Mesenchymal stem cell (in vitro differentiated cells and primary cell): Measurements from ENCODE around the gene ESRRB. TPM values are rescaled to one million over a fixed set of nuclear protein-coding genes. Genes with fewer than 3 reads are reported as not detected.
A peak's percentile ranks its signal among the peaks of the same experiment; 100 is the strongest.

ENCODE experiments used
- DNase-seq: peaks from one replicate; pipeline ENCODE4 v3.0.0-alpha.2; 2013
- H2AFZ ChIP-seq: one replicate; pipeline ENCODE4 v1.6.1; 2013; ENCODE audit warnings: low read depth, mild to moderate bottlenecking, control low read depth, inconsistent platforms, low read length, moderate library complexity
- H2AK5ac ChIP-seq: 2 replicates; pipeline ENCODE4 v1.6.1; 2013; ENCODE audit warnings: low read length, moderate library complexity, mild to moderate bottlenecking, inconsistent platforms; ENCODE audit not compliant: severe bottlenecking
- H2BK120ac ChIP-seq: one replicate; pipeline ENCODE4 v1.6.1; 2013; ENCODE audit warnings: low read depth, mild to moderate bottlenecking, inconsistent platforms, low read length, moderate library complexity
- H2BK12ac ChIP-seq, 2 experiments: one replicate each; pipeline ENCODE4 v1.6.1; 2013; ENCODE audit warnings: inconsistent platforms in 2 of 2, low read length in 2 of 2, mild to moderate bottlenecking in 2 of 2, moderate library complexity in 2 of 2, control low read depth in 1 of 2
- H2BK15ac ChIP-seq: one replicate; pipeline ENCODE4 v1.6.1; 2013; ENCODE audit warnings: mild to moderate bottlenecking, low read depth, inconsistent platforms; ENCODE audit not compliant: poor library complexity, severe bottlenecking
- H2BK5ac ChIP-seq: 2 replicates; pipeline ENCODE4 v1.6.1; 2013; ENCODE audit warnings: low read depth, mild to moderate bottlenecking, low read length, control low read depth, inconsistent platforms; ENCODE audit not compliant: poor library complexity, severe bottlenecking
- H3K14ac ChIP-seq, 2 experiments: one replicate each; pipeline ENCODE4 v1.6.1; 2013; ENCODE audit warnings: inconsistent platforms in 2 of 2, low read length in 2 of 2, control low read depth in 1 of 2, mild to moderate bottlenecking in 1 of 2, moderate library complexity in 1 of 2
- H3K18ac ChIP-seq, 2 experiments: one replicate each; pipeline ENCODE4 v1.6.1; 2013; ENCODE audit warnings: inconsistent platforms in 2 of 2, low read length in 2 of 2, control low read depth in 1 of 2, low read depth in 1 of 2, mild to moderate bottlenecking in 1 of 2
- H3K23ac ChIP-seq, 2 experiments: one replicate each; pipeline ENCODE4 v1.6.1; 2013; ENCODE audit warnings: inconsistent platforms in 2 of 2, low read length in 2 of 2, mild to moderate bottlenecking in 2 of 2, moderate library complexity in 2 of 2, control low read depth in 1 of 2
- H3K27ac ChIP-seq: 2 replicates; pipeline ENCODE4 v1.5.1; 2013; ENCODE audit warnings: mild to moderate bottlenecking, moderate library complexity, low read length, control low read depth, inconsistent platforms; ENCODE audit not compliant: poor library complexity, severe bottlenecking
- H3K27me3 ChIP-seq, 2 experiments: 2 replicates each; pipeline versions ENCODE4 v1.6.1 to v1.7.0; 2013; ENCODE audit warnings: low read length in 2 of 2, mild to moderate bottlenecking in 2 of 2, moderate library complexity in 2 of 2, control low read depth in 1 of 2, inconsistent platforms in 1 of 2; ENCODE audit not compliant: control insufficient read depth in 1 of 2, insufficient read depth in 1 of 2
- H3K36me3 ChIP-seq, 2 experiments: 2 replicates each; pipeline versions ENCODE4 v1.6.1 to v1.7.0; 2013; ENCODE audit warnings: low read length in 2 of 2, control low read depth in 1 of 2, inconsistent platforms in 1 of 2, low read depth in 1 of 2, mild to moderate bottlenecking in 1 of 2; ENCODE audit not compliant: insufficient read depth in 2 of 2, control insufficient read depth in 1 of 2
- H3K4ac ChIP-seq, 2 experiments: one replicate each; pipeline ENCODE4 v1.6.1; 2013; ENCODE audit warnings: inconsistent platforms in 2 of 2, low read length in 2 of 2, mild to moderate bottlenecking in 2 of 2, moderate library complexity in 2 of 2, control low read depth in 1 of 2, low read depth in 1 of 2
- H3K4me1 ChIP-seq: 2 replicates; pipeline ENCODE4 v1.6.1; 2013; ENCODE audit warnings: low read depth, low read length, control low read depth; ENCODE audit not compliant: control insufficient read depth, insufficient read depth
- H3K4me2 ChIP-seq: 2 replicates; pipeline ENCODE4 v1.6.1; 2013; ENCODE audit warnings: low read length, mild to moderate bottlenecking, inconsistent platforms; ENCODE audit not compliant: poor library complexity, severe bottlenecking
- H3K4me3 ChIP-seq, 2 experiments: 2 replicates each; pipeline versions ENCODE4 v1.5.1 to v1.7.0; 2013; ENCODE audit warnings: low read length in 2 of 2, mild to moderate bottlenecking in 2 of 2, control low read depth in 1 of 2, low read depth in 1 of 2; ENCODE audit not compliant: insufficient read depth in 1 of 2
- H3K79me1 ChIP-seq: replicated peaks from 2 replicates; pipeline ENCODE4 v1.6.1; 2013; ENCODE audit warnings: mild to moderate bottlenecking, control low read depth, low read length, inconsistent platforms; ENCODE audit not compliant: poor library complexity, severe bottlenecking
- H3K9ac ChIP-seq: 2 replicates; pipeline ENCODE4 v1.7.0; 2013; ENCODE audit warnings: mild to moderate bottlenecking, low read length, moderate library complexity
- H3K9me3 ChIP-seq: 2 replicates; pipeline ENCODE4 v1.7.0; 2013; ENCODE audit warnings: mild to moderate bottlenecking, low read length; ENCODE audit not compliant: control insufficient read depth
- H4K8ac ChIP-seq: one replicate; pipeline ENCODE4 v1.6.1; 2013; ENCODE audit warnings: inconsistent platforms, mild to moderate bottlenecking, low read length, moderate library complexity
- H4K91ac ChIP-seq: one replicate; pipeline ENCODE4 v1.6.1; 2013; ENCODE audit warnings: mild to moderate bottlenecking, low read length, inconsistent platforms
- WGBS: methylation state at CpG from one replicate; pipeline ENCODE4 v1.1.7; 2013; ENCODE audit warnings: mixed read lengths; 5-methylcytosine and 5-hydroxymethylcytosine counted together
- polyA plus RNA-seq, 2 experiments: library from polyadenylated mRNA; stranded (reverse); fragments of 200-250 nt; gene quantifications; one replicate each; pipeline ENCODE4 v1.2.3, GENCODE V29; 2013

Gene ESRRB
- polyA plus RNA-seq (2013, experiment 1 of 2) = not detected
- polyA plus RNA-seq (2013, experiment 2 of 2) = 0.01 TPM

DNA sequence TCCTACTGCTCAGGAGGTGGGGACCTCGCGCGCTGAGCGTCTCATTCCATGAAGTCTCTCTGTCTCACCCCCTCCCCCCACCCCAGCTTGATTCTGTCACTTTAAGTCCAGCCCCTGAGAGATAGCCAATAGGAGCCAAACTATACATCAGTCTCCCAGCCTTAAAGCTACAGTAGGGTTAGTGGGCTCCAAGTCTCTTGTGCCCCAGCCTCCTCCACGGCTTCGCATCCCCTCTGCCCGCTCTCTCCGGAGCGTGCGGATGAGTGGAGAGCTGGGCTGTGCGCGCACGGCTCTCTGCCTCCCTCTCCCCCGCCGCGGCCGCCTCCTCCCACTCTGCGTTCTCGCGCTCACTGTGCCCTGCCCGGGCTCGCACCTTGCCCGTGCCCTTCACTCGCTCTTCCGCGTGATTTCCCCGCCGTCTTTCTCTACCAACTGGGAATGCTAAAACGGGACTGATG is at the start of gene ESRRB:
Gene ESRRB, plus strand, starts transcription at position 191 of the 458 bp plus-strand sequence. Its CDS starts 265 bp downstream, at position 456.
- H3K4me2 ChIP-seq = peak within 1 kb of the TSS; percentile 47
- peak within 1 kb of the TSS; percentile 21 to 67 for H3K4me3 ChIP-seq
- H3K9ac ChIP-seq = no peak within 1 kb of the TSS
- no peak within 1 kb of the TSS for H3K14ac ChIP-seq
- no peak within 1 kb of the TSS for H2BK120ac ChIP-seq
- H2AK5ac ChIP-seq = no peak within 1 kb of the TSS
- no peak within 1 kb of the TSS for H4K91ac ChIP-seq
- no peak within 1 kb of the TSS for H4K8ac ChIP-seq
- H3K9me3 ChIP-seq = no peaks in the 10 kb centered on the region
- no peak within 1 kb of the TSS for H3K18ac ChIP-seq
- H3K27ac ChIP-seq = no peak within 1 kb of the TSS
- H2BK5ac ChIP-seq = no peak within 1 kb of the TSS
- H2BK12ac ChIP-seq = no peak within 1 kb of the TSS
- no peak within 1 kb of the TSS for H3K4ac ChIP-seq
- 3% methylated on average over 28 of the region's 29 CpGs for WGBS
- no peaks in the 10 kb centered on the region for H3K79me1 ChIP-seq
- peaks cover 94 to 97% of the 10 kb centered on the region in 2 experiments for H3K27me3 ChIP-seq
- DNase-seq = no peak
- H2BK15ac ChIP-seq = no peak within 1 kb of the TSS
- no peak within 1 kb of the TSS for H2AFZ ChIP-seq
- no peaks in the 10 kb centered on the region for H3K36me3 ChIP-seq
- H3K23ac ChIP-seq = no peak within 1 kb of the TSS
- H3K4me1 ChIP-seq = peaks cover 14% of the 10 kb centered on the region

DNA sequence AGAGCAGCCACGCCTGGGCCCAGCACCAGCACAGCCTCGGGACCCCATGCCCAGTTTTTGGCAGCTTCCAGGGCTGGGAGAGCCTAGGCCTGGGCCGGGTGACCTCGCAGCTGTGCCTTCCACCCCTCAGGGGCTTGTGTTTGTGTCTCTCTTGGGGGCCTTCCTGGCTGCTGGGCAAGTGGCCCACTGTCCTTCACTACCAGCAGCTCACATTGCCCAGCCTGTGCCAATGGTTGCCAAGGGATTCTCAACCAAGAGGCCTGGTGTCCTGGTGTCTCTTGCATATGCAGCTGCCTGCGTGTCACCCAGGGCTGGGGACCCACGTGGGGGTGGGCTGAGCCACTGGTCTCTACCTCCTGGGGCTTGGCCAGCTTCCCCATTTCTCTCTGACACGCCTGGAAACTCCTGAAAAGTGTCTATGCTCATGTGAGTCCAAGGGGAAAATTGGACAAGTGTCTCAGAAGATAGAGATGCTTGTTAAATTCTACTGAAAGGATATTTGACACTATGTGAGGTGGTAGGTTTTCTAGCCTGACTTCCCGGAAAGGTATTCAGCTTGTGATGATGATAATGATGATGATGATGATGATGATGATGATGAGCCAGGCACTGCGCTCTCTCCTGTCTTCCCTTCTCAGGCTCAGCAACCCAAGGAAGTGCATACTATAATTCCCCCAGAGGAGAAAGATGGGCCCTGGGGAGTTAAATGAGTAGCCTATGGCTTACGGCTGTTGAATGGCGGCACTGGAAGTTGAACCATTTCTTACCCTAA is 48.8 kb upstream of the ESRRB start:
- Histone ChIP-seq H3K4me2 (no peak overlapping the region), H3K4me3 (no peak overlapping the region), H2BK15ac (no peak overlapping the region), H4K8ac (no peak overlapping the region), H2AFZ (no peak overlapping the region), H3K4me1 (peaks cover 2% of the 10 kb centered on the region), H3K36me3 (no peaks in the 10 kb centered on the region), H3K4ac (no peak overlapping the region), H2BK5ac (no peak overlapping the region), H3K27me3 (peaks cover 61 to 63% of the 10 kb centered on the region in 2 experiments), H4K91ac (no peak overlapping the region), H3K9ac (no peak overlapping the region), H3K23ac (no peak overlapping the region), H3K27ac (no peak overlapping the region), H3K9me3 (no peaks in the 10 kb centered on the region), H3K14ac (no peak overlapping the region), H2BK12ac (no peak overlapping the region), H2AK5ac (no peak overlapping the region), H2BK120ac (no peak overlapping the region), H3K18ac (no peak overlapping the region), H3K79me1 (no peaks in the 10 kb centered on the region)
- WGBS = 77% methylated on average over 10 of the region's 11 CpGs
- no peak for DNase-seq

DNA sequence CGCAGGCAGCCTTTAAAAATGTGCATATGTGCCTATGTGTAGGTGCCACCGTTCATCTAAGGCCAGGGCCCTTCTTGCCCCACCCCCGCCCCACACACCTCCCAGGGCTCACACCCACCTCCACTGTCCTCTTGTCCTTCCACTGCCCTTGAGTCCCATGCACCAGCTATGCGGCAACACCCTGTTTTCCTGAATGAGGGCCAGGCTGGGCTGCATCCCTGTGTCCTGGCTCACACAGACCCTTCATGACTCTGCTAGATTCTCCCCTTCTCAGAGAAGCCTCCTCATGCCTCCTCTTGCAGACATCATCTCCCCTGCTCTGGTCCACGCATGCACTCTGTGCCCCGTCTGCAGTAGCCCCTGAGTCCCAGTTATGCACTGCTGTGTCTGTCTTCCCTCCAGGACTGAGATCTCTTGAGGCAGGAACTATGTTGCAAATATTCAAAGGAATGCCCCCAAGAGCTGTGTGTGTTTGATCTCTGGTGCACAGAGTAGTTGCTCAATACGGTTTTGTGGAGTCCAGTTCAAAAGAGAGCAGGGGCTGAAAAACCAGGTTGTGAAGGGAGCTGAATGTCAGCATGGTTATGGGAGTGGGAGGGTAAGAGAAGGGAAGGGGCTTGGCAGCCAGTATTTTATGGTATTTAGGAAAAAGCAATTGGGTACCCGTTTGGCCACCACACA is 47.3 kb upstream of the ESRRB start:
- Histone ChIP-seq H3K9ac (no peak overlapping the region), H3K27me3 (peaks cover 61% of the 10 kb centered on the region in 2 experiments), H3K18ac (no peak overlapping the region), H2BK12ac (no peak overlapping the region), H3K27ac (no peak overlapping the region), H2BK120ac (no peak overlapping the region), H3K14ac (no peak overlapping the region), H2BK15ac (no peak overlapping the region), H2AK5ac (no peak overlapping the region), H2AFZ (no peak overlapping the region), H3K4ac (no peak overlapping the region), H3K4me3 (no peak overlapping the region), H2BK5ac (no peak overlapping the region), H4K8ac (no peak overlapping the region), H4K91ac (no peak overlapping the region), H3K9me3 (no peaks in the 10 kb centered on the region), H3K36me3 (no peaks in the 10 kb centered on the region), H3K4me2 (no peak overlapping the region), H3K23ac (no peak overlapping the region), H3K4me1 (peaks cover 2% of the 10 kb centered on the region), H3K79me1 (no peaks in the 10 kb centered on the region)
- 61% methylated on average over 7 of the region's 8 CpGs for WGBS
- DNase-seq = no peak
